ENCODE measurements around the gene IL23R. TPM values are rescaled to one million over a fixed set of nuclear protein-coding genes. Genes with fewer than 3 reads are reported as not detected.

Gene IL23R
- total and polyA plus RNA-seq, 2 donors (not counting 1 experiment from before 2014, with no cell fraction given): not detected

DNA sequence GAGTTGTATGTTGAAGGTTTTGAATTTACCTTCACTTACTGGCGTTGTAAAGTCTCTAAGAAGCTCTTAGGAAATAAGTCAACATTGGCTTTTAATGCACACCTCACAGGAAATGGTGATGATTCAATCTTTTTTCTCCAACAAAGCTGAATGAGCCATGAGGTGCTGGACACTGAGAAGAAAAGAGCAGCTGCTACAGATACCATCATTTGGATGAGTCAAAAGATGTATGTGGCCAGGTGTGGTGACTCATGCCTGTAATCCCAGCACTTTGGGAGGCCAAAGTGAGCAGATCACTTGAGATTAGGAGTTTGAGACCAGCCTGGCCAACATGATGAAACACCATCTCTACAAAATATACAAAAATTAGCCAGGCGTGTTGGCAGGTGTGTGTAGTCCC lies 3.3 kb upstream of the IL23R start:
- Histone ChIP-seq H3K79me2 (ENCODE audit: control insufficient read depth, insufficient read depth, low read length) (no peaks in the 10 kb centered on the region), H3K9ac (ENCODE audit: low read length) (no peak overlapping the region), H3K27me3 (replicated peaks in 1 of 4; ENCODE audit: control extremely low read depth in 1 of 4, control insufficient read depth in 3 of 4, insufficient read depth in 4 of 4, low read length in 3 of 4) (peaks cover 0 to 9% (median 0%) of the 10 kb centered on the region in 4 experiments), H3K4me3 (ENCODE audit: control extremely low read depth in 1 of 5, extremely low read depth in 1 of 5, insufficient read depth in 1 of 5, low read depth in 2 of 5, low read length in 4 of 5) (no peak overlapping the region), H3K36me3 (replicated peaks in 1 of 2; ENCODE audit: control extremely low read depth in 1 of 2, control insufficient read depth in 1 of 2, extremely low read depth in 1 of 2, insufficient read depth in 2 of 2, low read length in 1 of 2) (no peaks in the 10 kb centered on the region), H3K4me2 (replicated peaks; ENCODE audit: low read depth, low read length, poor library complexity, severe bottlenecking) (no peak overlapping the region), H3K9me3 (ENCODE audit: control extremely low read depth in 1 of 3, control insufficient read depth in 2 of 3, insufficient read depth in 1 of 3, low read length in 2 of 3) (no peaks in the 10 kb centered on the region), H3K4me1 (ENCODE audit: control insufficient read depth in 2 of 2, insufficient read depth in 2 of 2, low read length in 2 of 2) (no peaks in the 10 kb centered on the region), H4K20me1 (ENCODE audit: control insufficient read depth, insufficient read depth, low read length, poor library complexity, severe bottlenecking) (no peaks in the 10 kb centered on the region), H2AFZ (ENCODE audit: insufficient read depth, low read depth, low read length, poor library complexity, severe bottlenecking) (no peak overlapping the region), H3K27ac (ENCODE audit: low read length in 2 of 2) (no peak overlapping the region)
- TF ChIP-seq, protein P1, sequence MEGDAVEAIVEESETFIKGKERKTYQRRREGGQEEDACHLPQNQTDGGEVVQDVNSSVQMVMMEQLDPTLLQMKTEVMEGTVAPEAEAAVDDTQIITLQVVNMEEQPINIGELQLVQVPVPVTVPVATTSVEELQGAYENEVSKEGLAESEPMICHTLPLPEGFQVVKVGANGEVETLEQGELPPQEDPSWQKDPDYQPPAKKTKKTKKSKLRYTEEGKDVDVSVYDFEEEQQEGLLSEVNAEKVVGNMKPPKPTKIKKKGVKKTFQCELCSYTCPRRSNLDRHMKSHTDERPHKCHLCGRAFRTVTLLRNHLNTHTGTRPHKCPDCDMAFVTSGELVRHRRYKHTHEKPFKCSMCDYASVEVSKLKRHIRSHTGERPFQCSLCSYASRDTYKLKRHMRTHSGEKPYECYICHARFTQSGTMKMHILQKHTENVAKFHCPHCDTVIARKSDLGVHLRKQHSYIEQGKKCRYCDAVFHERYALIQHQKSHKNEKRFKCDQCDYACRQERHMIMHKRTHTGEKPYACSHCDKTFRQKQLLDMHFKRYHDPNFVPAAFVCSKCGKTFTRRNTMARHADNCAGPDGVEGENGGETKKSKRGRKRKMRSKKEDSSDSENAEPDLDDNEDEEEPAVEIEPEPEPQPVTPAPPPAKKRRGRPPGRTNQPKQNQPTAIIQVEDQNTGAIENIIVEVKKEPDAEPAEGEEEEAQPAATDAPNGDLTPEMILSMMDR (IDR thresholded peaks at IDR 0.05): no peak
- TF ChIP-seq EZH2 (IDR thresholded peaks at IDR 0.05; ENCODE audit: borderline replicate concordance, insufficient read depth, low read depth, low read length, poor library complexity, severe bottlenecking): no peak
- Mint-ChIP-seq H3K27ac (no peak overlapping the region), H3K9me3 (ENCODE audit: insufficient read depth) (peaks cover 4% of the 10 kb centered on the region), H3K27me3 (peaks cover 10% of the 10 kb centered on the region), H3K4me3 (no peak overlapping the region), H3K4me1 (no peaks in the 10 kb centered on the region)
- WGBS (ENCODE audit: insufficient coverage): 80% methylated on average over 1 of the region's 2 CpGs
- ATAC-seq (ENCODE audit: low read depth) (no peak), DNase-seq (no peak)
- intact Hi-C loops (cut with micrococcal nuclease): no loop called here
- ChIA-PET CTCF (interaction anchor here (1.5 kb wide), 1 partner anchor 14 kb away, joined by 9 read pairs; no protein-coding TSS in a partner anchor), POLR2A (no interaction called here)

DNA sequence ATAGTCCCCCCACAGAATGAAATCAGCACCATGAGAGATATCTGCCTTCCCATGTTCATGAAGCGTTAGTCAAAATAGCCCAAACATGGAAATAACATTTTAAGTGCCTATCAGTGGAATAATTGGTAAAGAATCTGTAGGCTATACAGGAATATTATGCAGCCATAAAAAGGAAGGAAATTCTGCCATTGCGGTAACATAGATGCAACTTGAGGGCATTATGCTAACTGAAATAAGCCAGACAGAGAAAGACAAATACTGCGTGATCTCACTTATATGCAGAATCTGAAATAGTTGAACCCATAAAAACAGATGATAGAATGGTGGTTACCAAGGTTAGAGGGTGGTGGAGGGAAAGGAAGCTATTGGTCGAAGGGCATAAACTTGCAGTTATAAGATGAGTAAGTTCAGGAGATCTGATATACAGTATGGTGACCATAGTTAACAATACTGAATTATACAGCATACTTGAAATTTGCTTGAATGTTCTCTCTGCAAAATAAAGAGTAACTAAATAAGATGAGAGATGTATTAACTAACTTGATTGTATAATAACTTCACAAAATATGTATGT lies 699 bp upstream of the IL23R start:
- no peak overlapping the region for H3K4me3 Mint-ChIP-seq
- H2AFZ ChIP-seq (ENCODE audit: insufficient read depth, low read depth, low read length, poor library complexity, severe bottlenecking): no peak overlapping the region
- no peak for ATAC-seq (ENCODE audit: low read depth)
- TF ChIP-seq, protein P1 (IDR thresholded peaks at IDR 0.05): no peak
- no peak for TF ChIP-seq EZH2 (IDR thresholded peaks at IDR 0.05; ENCODE audit: borderline replicate concordance, insufficient read depth, low read depth, low read length, poor library complexity, severe bottlenecking)
- H3K4me2 ChIP-seq (replicated peaks; ENCODE audit: low read depth, low read length, poor library complexity, severe bottlenecking): no peak overlapping the region
- intact Hi-C loops (cut with micrococcal nuclease): no loop called here
- H3K79me2 ChIP-seq (ENCODE audit: control insufficient read depth, insufficient read depth, low read length): no peaks in the 10 kb centered on the region
- H3K27ac ChIP-seq (ENCODE audit: low read length in 2 of 2): no peak overlapping the region
- no peak overlapping the region for H3K4me3 ChIP-seq (ENCODE audit: control extremely low read depth in 1 of 5, extremely low read depth in 1 of 5, insufficient read depth in 1 of 5, low read depth in 2 of 5, low read length in 4 of 5)
- no peaks in the 10 kb centered on the region for H3K36me3 ChIP-seq (replicated peaks in 1 of 2; ENCODE audit: control extremely low read depth in 1 of 2, control insufficient read depth in 1 of 2, extremely low read depth in 1 of 2, insufficient read depth in 2 of 2, low read length in 1 of 2)
- no peak overlapping the region for H3K9ac ChIP-seq (ENCODE audit: low read length)
- H3K27me3 Mint-ChIP-seq: peaks cover 8% of the 10 kb centered on the region
- POLR2A ChIA-PET: no interaction called here
- no peaks in the 10 kb centered on the region for H3K4me1 Mint-ChIP-seq
- H3K9me3 ChIP-seq (ENCODE audit: control extremely low read depth in 1 of 3, control insufficient read depth in 2 of 3, insufficient read depth in 1 of 3, low read length in 2 of 3): no peaks in the 10 kb centered on the region
- no peaks in the 10 kb centered on the region for H3K4me1 ChIP-seq (ENCODE audit: control insufficient read depth in 2 of 2, insufficient read depth in 2 of 2, low read length in 2 of 2)
- no peaks in the 10 kb centered on the region for H4K20me1 ChIP-seq (ENCODE audit: control insufficient read depth, insufficient read depth, low read length, poor library complexity, severe bottlenecking)
- WGBS (ENCODE audit: insufficient coverage): 100% methylated on average over 2 of the region's 4 CpGs
- CTCF ChIA-PET: interaction anchor here (1.6 kb wide), 1 partner anchor 10 kb away, joined by 3 read pairs; no protein-coding TSS in a partner anchor
- H3K27me3 ChIP-seq (replicated peaks in 1 of 4; ENCODE audit: control extremely low read depth in 1 of 4, control insufficient read depth in 3 of 4, insufficient read depth in 4 of 4, low read length in 3 of 4): peaks cover 0 to 9% (median 0%) of the 10 kb centered on the region in 4 experiments
- DNase-seq: no peak
- no peak overlapping the region for H3K27ac Mint-ChIP-seq
- peaks cover 4% of the 10 kb centered on the region for H3K9me3 Mint-ChIP-seq (ENCODE audit: insufficient read depth)
